Uterus (tissue), 4 donors: ENCODE measurements around the gene ITCH. TPM values are rescaled to one million over a fixed set of nuclear protein-coding genes. Genes with fewer than 3 reads are reported as not detected.

Experiments used
- DNase-seq, 2 donors: peaks; one replicate each; pipeline ENCODE4 v3.0.0-alpha.2; 2019 to 2020
- H3K27ac ChIP-seq, 2 donors: fragments of 200-600 bp; sonication (generic); 1 replicate in 1 of 2; 2 replicates in 1 of 2; pipeline ENCODE4 v1.5.1; 2016 to 2018
- H3K27me3 ChIP-seq, 2 donors: fragments of 200-600 bp; sonication (generic); one replicate each; pipeline ENCODE4 v1.5.1; 2018 to 2019; ENCODE audit warnings: control low read depth in 1 of 2
- H3K36me3 ChIP-seq, 2 donors: fragments of 200-600 bp; sonication (generic); one replicate each; pipeline ENCODE4 v1.5.1; 2019; ENCODE audit warnings: control low read depth in 1 of 2
- H3K4me1 ChIP-seq, 2 donors: fragments of 200-600 bp; sonication (generic); one replicate each; pipeline ENCODE4 v1.5.1; 2018 to 2019; ENCODE audit warnings: control low read depth in 1 of 2
- H3K4me3 ChIP-seq, 2 donors: fragments of 200-600 bp; sonication (generic); 1 replicate in 1 of 2; 2 replicates in 1 of 2; pipeline ENCODE4 v1.5.1; 2018 to 2019; ENCODE audit warnings: mild to moderate bottlenecking in 1 of 2
- H3K9me3 ChIP-seq, 2 donors: fragments of 200-600 bp; sonication (generic); one replicate each; pipeline ENCODE4 v1.5.1; 2019; ENCODE audit warnings: control low read depth in 1 of 2
- CTCF ChIP-seq, 4 experiments: fragments of 200-600 bp in 2 of 4; fragments of 450-650 bp in 2 of 4; sonication (generic) in 2 of 4; IDR thresholded peaks; one replicate each; pipeline ENCODE4 v1.5.1; 2016 to 2019; ENCODE audit warnings: antibody characterized with exemption in 4 of 4, mild to moderate bottlenecking in 2 of 4, moderate library complexity in 1 of 4
- POLR2A ChIP-seq, 2 donors: fragments of 450-650 bp; IDR thresholded peaks; one replicate each; pipeline ENCODE4 v1.6.1; 2016; ENCODE audit warnings: antibody characterized with exemption in 2 of 2, mild to moderate bottlenecking in 1 of 2, moderate library complexity in 1 of 2
- intact Hi-C: fragments of 100-400 bp; cut with DNase I; formaldehyde crosslinking; loops from one replicate; pipeline ENCODE4 v1.15.1; 2023; ENCODE audit warnings: low total_unique reads
- total RNA-seq, 4 donors: library from RNA; depleted of rRNA in 3 of 4; stranded (reverse); fragments of >200 nt in 3 of 4; gene quantifications; one replicate each; pipeline versions ENCODE4 v1.1.0 to v1.2.4, GENCODE V29; 2014 to 2023
- donor health status: DM: yes; HTN: yes; CAD: no.

The ITCH gene
- total RNA-seq, 4 donors from 2014 or later: 35.6 to 97.9 (median 65.4) TPM

- Histone ChIP-seq H3K4me3 (no peak overlapping the region), H3K36me3 (no peaks in the 10 kb centered on the region), H3K27ac (no peak overlapping the region), H3K4me1 (no peaks in the 10 kb centered on the region), H3K9me3 (no peaks in the 10 kb centered on the region), H3K27me3 (no peaks in the 10 kb centered on the region)
- intact Hi-C loops: no loop called here
- no peak for TF ChIP-seq POLR2A (IDR thresholded peaks at IDR 0.05)
- no peak for TF ChIP-seq CTCF (IDR thresholded peaks at IDR 0.05)
- DNase-seq: no peak
These were observed 169.2 kb downstream of the ITCH start for GRCh38 chr20:34532320-34532719.

GRCh38 chr20:34532756-34533155 lies 169.7 kb downstream of the ITCH start:
- H3K4me1 ChIP-seq: no peaks in the 10 kb centered on the region
- H3K9me3 ChIP-seq: no peaks in the 10 kb centered on the region
- DNase-seq: no peak
- H3K36me3 ChIP-seq: no peaks in the 10 kb centered on the region
- intact Hi-C loops: no loop called here
- TF ChIP-seq CTCF (IDR thresholded peaks at IDR 0.05): no peak
- TF ChIP-seq POLR2A (IDR thresholded peaks at IDR 0.05): no peak
- no peaks in the 10 kb centered on the region for H3K27me3 ChIP-seq
- no peak overlapping the region for H3K4me3 ChIP-seq
- no peak overlapping the region for H3K27ac ChIP-seq

GRCh38 chr20:34534391-34535165 lies 171.5 kb downstream of the ITCH start:
- Histone ChIP-seq H3K4me3 (no peak overlapping the region), H3K27ac (no peak overlapping the region), H3K9me3 (no peaks in the 10 kb centered on the region), H3K36me3 (no peaks in the 10 kb centered on the region), H3K27me3 (no peaks in the 10 kb centered on the region), H3K4me1 (no peaks in the 10 kb centered on the region)
- no peak for DNase-seq
- intact Hi-C loops: no loop called here
- TF ChIP-seq CTCF (IDR thresholded peaks at IDR 0.05) (no peak), POLR2A (IDR thresholded peaks at IDR 0.05) (no peak)

GRCh38 chr20:34535301-34535840 lies 172.3 kb downstream of the ITCH start:
- Histone ChIP-seq H3K27ac (no peak overlapping the region), H3K27me3 (no peaks in the 10 kb centered on the region), H3K9me3 (no peaks in the 10 kb centered on the region), H3K4me3 (no peak overlapping the region), H3K4me1 (no peaks in the 10 kb centered on the region), H3K36me3 (no peaks in the 10 kb centered on the region)
- no peak for DNase-seq
- intact Hi-C loops: no loop called here
- TF ChIP-seq POLR2A (IDR thresholded peaks at IDR 0.05) (no peak), CTCF (IDR thresholded peaks at IDR 0.05) (no peak)

- H3K36me3 ChIP-seq: no peaks in the 10 kb centered on the region
- intact Hi-C loops: no loop called here
These were observed 172.8 kb downstream of the ITCH start for GRCh38 chr20:34535857-34536256.

More at GRCh38 chr20:34535857-34536256, 172.8 kb downstream of the ITCH start:
- no peaks in the 10 kb centered on the region for H3K4me1 ChIP-seq
- H3K27ac ChIP-seq: no peak overlapping the region
- H3K27me3 ChIP-seq: no peaks in the 10 kb centered on the region
- TF ChIP-seq POLR2A (IDR thresholded peaks at IDR 0.05): no peak
- no peaks in the 10 kb centered on the region for H3K9me3 ChIP-seq
- DNase-seq: no peak
- H3K4me3 ChIP-seq: no peak overlapping the region
